Measurements from ENCODE around the gene ZNF280B. TPM values are rescaled to one million over a fixed set of nuclear protein-coding genes. Genes with fewer than 3 reads are reported as not detected.

Gene ZNF280B
- total and polyA plus RNA-seq, 2 of the 13 experiments (the other 11 are each of a cell fraction or from before 2014, with no cell fraction given) = 3.7 to 3.9 TPM

- Histone ChIP-seq H3K9me3 (ENCODE audit: low read length) (no peaks in the 10 kb centered on the region), H3K36me3 (replicated peaks in 1 of 2; ENCODE audit: control insufficient read depth in 1 of 2, insufficient read depth in 2 of 2, low read length in 2 of 2) (no peaks in the 10 kb centered on the region), H3K4me3 (replicated peaks in 1 of 3; ENCODE audit: insufficient read depth in 1 of 3, low read depth in 2 of 3, low read length in 3 of 3) (no peak overlapping the region), H3K79me2 (ENCODE audit: insufficient read depth, low read length) (no peaks in the 10 kb centered on the region), H3K4me2 (ENCODE audit: low read depth, low read length) (peak overlapping the region; percentile 19; the same call in 1 of the 2 replicates), H3K4me1 (ENCODE audit: insufficient read depth, low read length) (peaks cover 8% of the 10 kb centered on the region), H3K27ac (ENCODE audit: extremely low read length, insufficient read depth, low read length) (no peak overlapping the region), H3K27me3 (ENCODE audit: control insufficient read depth in 1 of 2, insufficient read depth in 2 of 2, low read length in 2 of 2) (no peaks in the 10 kb centered on the region), H2AFZ (ENCODE audit: low read length) (no peak overlapping the region), H4K20me1 (ENCODE audit: insufficient read depth, low read length) (no peaks in the 10 kb centered on the region), H3K9ac (ENCODE audit: insufficient read depth, low read depth, low read length) (no peak overlapping the region)
- CTCF ChIA-PET (ENCODE audit: low intra/inter-chr PET ratio, low total read pairs) = no interaction called here
- 0% methylated on average over 2 of the region's 2 CpGs for WGBS (ENCODE audit: low lambda C conversion rate)
- in situ Hi-C loops (cut with HindIII; ENCODE audit: extremely low pct_ligation_motif_present, low pct_unique_long_range_greater_than_20kb) (no loop called here), intact Hi-C loops (cut with micrococcal nuclease; ENCODE audit: unreplicated experiment) (no loop called here)
- FAIRE-seq (peak; percentile 68), DNase-seq (ENCODE audit: low spot score) (peak; percentile 53), ATAC-seq (peak; percentile 91)
- BruUV-seq (replicated peaks) = no TSS peak
- POLR2A ChIA-PET = no interaction called here
- TF ChIP-seq MED1 (CRISPR knock-in tag; IDR thresholded peaks at IDR 0.05) (0 out of 2 replicates have a peak, but pooled peaks have one; percentile 12), ZNF530 (CRISPR knock-in tag; IDR thresholded peaks at IDR 0.05; ENCODE audit: low read depth) (no peak), CBX2 (IDR thresholded peaks at IDR 0.05; ENCODE audit: low read depth, low read length) (no peak), CBX2 (CRISPR knock-in tag; IDR thresholded peaks at IDR 0.05; ENCODE audit: low read depth) (no peak), ZKSCAN1 (IDR thresholded peaks at IDR 0.05; ENCODE audit: low read length) (no peak), NR2F6 (IDR thresholded peaks at IDR 0.05) (peak; percentile 62), NR2F6 (CRISPR knock-in tag; IDR thresholded peaks at IDR 0.05) (peak; percentile 44; the same call in 1 of the 2 replicates), RARA (CRISPR knock-in tag; IDR thresholded peaks at IDR 0.05) (0 out of 2 replicates have a peak, but pooled peaks have one; percentile 29), LCORL (IDR thresholded peaks at IDR 0.05) (no peak), LCORL (CRISPR knock-in tag; IDR thresholded peaks at IDR 0.05) (peak; percentile 41; the same call in 1 of the 2 replicates), HNF4A (CRISPR knock-in tag; IDR thresholded peaks at IDR 0.05) (peak; percentile 57), SOX13 (IDR thresholded peaks at IDR 0.05) (no peak), SOX13 (CRISPR knock-in tag; conservative IDR thresholded peaks at IDR 0.05 in 1 of 2, IDR thresholded peaks at IDR 0.05 in 1 of 2) (0 out of 4 replicates have a peak, but pooled peaks of 1 of the 2 experiments have one; percentile 34), ATM (IDR thresholded peaks at IDR 0.05; ENCODE audit: borderline replicate concordance) (no peak), NR2F2 (IDR thresholded peaks at IDR 0.05; ENCODE audit: borderline replicate concordance, low read depth) (peak; percentile 38; the same call in 1 of the 2 replicates), ZNF770 (CRISPR knock-in tag; IDR thresholded peaks at IDR 0.05) (no peak), CEBPG (CRISPR knock-in tag; IDR thresholded peaks at IDR 0.05) (0 out of 2 replicates have a peak, but pooled peaks have one; percentile 15), SOX6 (IDR thresholded peaks at IDR 0.05) (no peak), SOX6 (CRISPR knock-in tag; IDR thresholded peaks at IDR 0.05) (peak; percentile 16; the same call in 1 of the 2 replicates), ZNF263 (CRISPR knock-in tag; IDR thresholded peaks at IDR 0.05) (peak; percentile 64; the same call in 1 of the 2 replicates), PAXIP1 (CRISPR knock-in tag; conservative IDR thresholded peaks at IDR 0.05) (peak; percentile 50; the same call in 1 of the 2 replicates), TCF7 (IDR thresholded peaks at IDR 0.05; ENCODE audit: low read depth) (0 out of 2 replicates have a peak, but pooled peaks have one; percentile 24), CERS6 (CRISPR knock-in tag; IDR thresholded peaks at IDR 0.05) (no peak)
Measured at GRCh38 chr22:22474733-22475132, 33.8 kb downstream of the ZNF280B start.

Measured in HepG2 (cell line).